ENCODE measurements around the gene SLC38A1.

DNA sequence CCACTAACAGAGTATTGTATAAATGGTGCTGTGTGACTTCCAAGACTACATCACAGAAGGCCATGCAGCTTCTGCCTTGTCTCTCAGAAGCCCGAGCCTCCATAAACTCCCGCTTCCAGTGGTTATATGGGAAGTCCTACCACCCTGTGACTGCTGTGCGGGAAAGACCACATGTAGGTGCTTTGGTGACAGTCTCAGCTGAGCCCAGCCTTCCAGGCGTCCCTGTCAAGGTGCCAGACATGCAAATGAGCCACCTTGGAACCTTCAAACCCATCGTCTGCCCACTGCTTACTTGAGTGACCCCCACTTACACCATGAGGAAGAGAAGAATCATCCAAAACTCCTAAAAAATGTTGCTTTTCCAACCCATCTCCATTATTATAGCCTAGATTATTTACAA lies 123.0 kb downstream of the SLC38A1 start:
- no peak for TF ChIP-seq EZH2 (IDR thresholded peaks at IDR 0.05; ENCODE audit: low read depth, unreplicated experiment)
- TF ChIP-seq, protein P1, sequence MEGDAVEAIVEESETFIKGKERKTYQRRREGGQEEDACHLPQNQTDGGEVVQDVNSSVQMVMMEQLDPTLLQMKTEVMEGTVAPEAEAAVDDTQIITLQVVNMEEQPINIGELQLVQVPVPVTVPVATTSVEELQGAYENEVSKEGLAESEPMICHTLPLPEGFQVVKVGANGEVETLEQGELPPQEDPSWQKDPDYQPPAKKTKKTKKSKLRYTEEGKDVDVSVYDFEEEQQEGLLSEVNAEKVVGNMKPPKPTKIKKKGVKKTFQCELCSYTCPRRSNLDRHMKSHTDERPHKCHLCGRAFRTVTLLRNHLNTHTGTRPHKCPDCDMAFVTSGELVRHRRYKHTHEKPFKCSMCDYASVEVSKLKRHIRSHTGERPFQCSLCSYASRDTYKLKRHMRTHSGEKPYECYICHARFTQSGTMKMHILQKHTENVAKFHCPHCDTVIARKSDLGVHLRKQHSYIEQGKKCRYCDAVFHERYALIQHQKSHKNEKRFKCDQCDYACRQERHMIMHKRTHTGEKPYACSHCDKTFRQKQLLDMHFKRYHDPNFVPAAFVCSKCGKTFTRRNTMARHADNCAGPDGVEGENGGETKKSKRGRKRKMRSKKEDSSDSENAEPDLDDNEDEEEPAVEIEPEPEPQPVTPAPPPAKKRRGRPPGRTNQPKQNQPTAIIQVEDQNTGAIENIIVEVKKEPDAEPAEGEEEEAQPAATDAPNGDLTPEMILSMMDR (conservative IDR thresholded peaks at IDR 0.05; ENCODE audit: low read depth in 2 of 2), result no peak

All from GM23338 (cell line).